GM11168 (cell line): ENCODE measurements around the gene GPD2.
"Not testable (repeated sequence)": the region's sequence is repeated elsewhere in the genome, so short reads cannot be mapped to it uniquely, and the experiment has no call there.

Experiments
- in situ Hi-C: fragments of 300-500 bp; cut with MboI; formaldehyde crosslinking; loops from one replicate; pipeline ENCODE4 v1.12.0; 2022; ENCODE audit warnings: low sequenced_read_pairs; ENCODE audit not compliant: unreplicated experiment

GPD2 gene

GRCh38 chr2:156471762-156472161, 35.6 kb downstream of the GPD2 start:
- in situ Hi-C loops, result no loop called here

- in situ Hi-C loops, result no loop called here
These were observed 36.5 kb downstream of the GPD2 start for GRCh38 chr2:156472686-156473085.

GRCh38 chr2:156473445-156473844, 37.3 kb downstream of the GPD2 start:
- in situ Hi-C loops, result no loop called here

- in situ Hi-C loops, result no loop called here
These were observed 38.2 kb downstream of the GPD2 start for GRCh38 chr2:156474401-156474800.

GRCh38 chr2:156476021-156476849, 40.1 kb downstream of the GPD2 start:
- in situ Hi-C loops, result no loop called here

GRCh38 chr2:156476850-156477206, 40.6 kb downstream of the GPD2 start:
- in situ Hi-C loops, result no loop called here

GRCh38 chr2:156480376-156480775, 44.2 kb downstream of the GPD2 start:
- in situ Hi-C loops, result no loop called here

- in situ Hi-C loops, result no loop called here
These were observed 45.1 kb downstream of the GPD2 start for GRCh38 chr2:156481312-156481711.

- in situ Hi-C loops, result no loop called here
These were observed 47.6 kb downstream of the GPD2 start for GRCh38 chr2:156483741-156484173.

GRCh38 chr2:156486147-156486546, 50.0 kb downstream of the GPD2 start:
- in situ Hi-C loops, result no loop called here

GRCh38 chr2:156486614-156487013, 50.4 kb downstream of the GPD2 start:
- in situ Hi-C loops, result no loop called here

GRCh38 chr2:156489195-156489594, 53.0 kb downstream of the GPD2 start:
- in situ Hi-C loops, result no loop called here

GRCh38 chr2:156489750-156490465, 53.7 kb downstream of the GPD2 start:
- in situ Hi-C loops, result no loop called here

- in situ Hi-C loops, result no loop called here
These were observed 54.3 kb downstream of the GPD2 start for GRCh38 chr2:156490466-156490840.

GRCh38 chr2:156491176-156491575, 55.0 kb downstream of the GPD2 start:
- in situ Hi-C loops, result no loop called here

- in situ Hi-C loops, result no loop called here
These were observed 56.8 kb downstream of the GPD2 start for GRCh38 chr2:156492979-156493378.

GRCh38 chr2:156495998-156496397, 59.8 kb downstream of the GPD2 start:
- in situ Hi-C loops, result not testable (repeated sequence)

GRCh38 chr2:156505696-156506095, 69.5 kb downstream of the GPD2 start:
- in situ Hi-C loops, result no loop called here

- in situ Hi-C loops, result no loop called here
These were observed 74.9 kb downstream of the GPD2 start for GRCh38 chr2:156511122-156511521.

- in situ Hi-C loops, result no loop called here
These were observed 75.6 kb downstream of the GPD2 start for GRCh38 chr2:156511803-156512202.

- in situ Hi-C loops, result no loop called here
These were observed 76.3 kb downstream of the GPD2 start for GRCh38 chr2:156512451-156512850.

GRCh38 chr2:156513219-156513618, 77.0 kb downstream of the GPD2 start:
- in situ Hi-C loops, result no loop called here
